Right lobe of liver (tissue), 4 donors: ENCODE data around the gene TMEM187.

Experiments
- CTCF ChIP-seq, 4 donors: fragments of 200-600 bp in 3 of 4; fragments of 450-650 bp in 1 of 4; IDR thresholded peaks; one replicate each; pipeline versions ENCODE4 v1.5.1 to v1.8.0; 2016 to 2022; ENCODE audit warnings: antibody characterized with exemption in 4 of 4, mild to moderate bottlenecking in 2 of 4
- POLR2A ChIP-seq: fragments of 450-650 bp; IDR thresholded peaks from one replicate; pipeline ENCODE4 v1.6.1; 2017; ENCODE audit warnings: antibody characterized with exemption, mild to moderate bottlenecking
- donor health status: DM: no; HTN: no; CAD: no.
- donor health status: DM: no; HTN: no; CAD: no.
- donor health status: DM: no; HTN: yes; CAD: no.

- TF ChIP-seq CTCF (IDR thresholded peaks at IDR 0.05) (no peak), POLR2A (no peak)
Observed at GRCh38 chrX:153965406-153965805, 7.1 kb upstream of the TMEM187 start.
